HFFc6 (cell line): ENCODE results near the gene PCYT2. TPM values are rescaled to one million over a fixed set of nuclear protein-coding genes. Genes with fewer than 3 reads are reported as not detected.

Source experiments
- total RNA-seq, 6 experiments: library from RNA; stranded (reverse); fragmentation: NEBNext Ultra II Directional; extraction: Animal tissue kit (Norgen Biotek cat#: 25700); gene quantifications; 2 replicates in 1 of 6; 3 replicates in 5 of 6; pipeline ENCODE4 v1.2.3, GENCODE V29; 2021

The PCYT2 gene
- total RNA-seq, 6 experiments from 2014 or later, result 33.2 to 45.8 (median 35.8) TPM

Other genes with a start within 250 kb of the PCYT2 start
- 10 to 100 TPM; 20.9 to 33.4 (median 30.9) TPM for gene OXLD1, start 244.8 kb downstream of the PCYT2 start, total RNA-seq
- gene CCDC137, start 244.7 kb downstream of the PCYT2 start, total RNA-seq, result 10 to 100 TPM; 22.8 to 28.8 (median 25.2) TPM
- 10 to 100 TPM; 39.4 to 50.5 (median 46.7) TPM for gene ARL16, start 227.6 kb downstream of the PCYT2 start, total RNA-seq
- 100 to 1,000 TPM; 106 to 127 (median 116) TPM for gene HGS, start 227.4 kb downstream of the PCYT2 start, total RNA-seq
- 100 to 1,000 TPM; 105 to 124 (median 113) TPM for gene MRPL12, start 208.0 kb downstream of the PCYT2 start, total RNA-seq
- 10 to 100 TPM; 13.2 to 21.9 (median 17.1) TPM for gene SLC25A10, start 199.1 kb downstream of the PCYT2 start, total RNA-seq
- gene GCGR, start 107.2 kb downstream of the PCYT2 start, total RNA-seq, result not detected
- 100 to 1,000 TPM in 2 of 6 experiments, 10 to 100 TPM in 4; 88.0 to 103 (median 92.8) TPM for gene MCRIP1, start 78.1 kb downstream of the PCYT2 start, total RNA-seq
- gene PPP1R27, start 76.3 kb downstream of the PCYT2 start, total RNA-seq, result not detected
- 100 to 1,000 TPM; 790 to 981 (median 910) TPM for gene P4HB, start 50.9 kb downstream of the PCYT2 start, total RNA-seq
- gene ARHGDIA, start 40.1 kb downstream of the PCYT2 start, total RNA-seq, result 1,000 to 10,000 TPM in 1 of 6 experiments, 100 to 1,000 TPM in 5; 758 to 1,040 (median 908) TPM
- 100 to 1,000 TPM; 101 to 151 (median 135) TPM for gene ALYREF, start 19.8 kb downstream of the PCYT2 start, total RNA-seq
- gene ANAPC11, start 19.7 kb downstream of the PCYT2 start, total RNA-seq, result 100 to 1,000 TPM; 151 to 169 (median 156) TPM
- 1 to 10 TPM in 1 of 6 experiments, under 1 TPM in 5; 0.53 to 1.5 (median 0.71) TPM for gene NPB, start 9.2 kb downstream of the PCYT2 start, total RNA-seq
- gene SIRT7, start 6.8 kb upstream of the PCYT2 start, total RNA-seq, result 10 to 100 TPM; 16.2 to 20.7 (median 18.5) TPM
- gene MAFG, start 16.3 kb upstream of the PCYT2 start, total RNA-seq, result 10 to 100 TPM; 17.7 to 22.4 (median 18.2) TPM
- 100 to 1,000 TPM in 4 of 6 experiments, 10 to 100 TPM in 2; 97.9 to 147 (median 110) TPM for gene PYCR1, start 25.9 kb upstream of the PCYT2 start, total RNA-seq
- gene MYADML2, start 35.8 kb upstream of the PCYT2 start, total RNA-seq, result not detected
- under 1 TPM in 2 of 6 experiments, not detected in 4; 0.10 to 0.14 TPM for gene NOTUM, start 49.8 kb upstream of the PCYT2 start, total RNA-seq
- gene ASPSCR1, start 66.2 kb upstream of the PCYT2 start, total RNA-seq, result 10 to 100 TPM; 26.6 to 36.8 (median 34.7) TPM
- gene CENPX, start 111.5 kb upstream of the PCYT2 start, total RNA-seq, result 10 to 100 TPM; 60.6 to 83.9 (median 73.3) TPM
- 10 to 100 TPM in 3 of 6 experiments, 1 to 10 TPM in 3; 6.8 to 10.5 (median 10.0) TPM for gene LRRC45, start 111.9 kb upstream of the PCYT2 start, total RNA-seq
- gene RAC3, start 120.3 kb upstream of the PCYT2 start, total RNA-seq, result 1 to 10 TPM; 4.3 to 8.5 (median 5.6) TPM
- 100 to 1,000 TPM in 1 of 6 experiments, 10 to 100 TPM in 5; 73.4 to 100 (median 84.8) TPM for gene DCXR, start 126.3 kb upstream of the PCYT2 start, total RNA-seq
- gene RFNG, start 140.4 kb upstream of the PCYT2 start, total RNA-seq, result 10 to 100 TPM; 37.6 to 48.5 (median 40.1) TPM
- gene GPS1, start 140.5 kb upstream of the PCYT2 start, total RNA-seq, result 100 to 1,000 TPM; 127 to 144 (median 141) TPM
- gene DUS1L, start 154.4 kb upstream of the PCYT2 start, total RNA-seq, result 10 to 100 TPM; 65.8 to 86.8 (median 71.2) TPM
- gene FASN, start 186.8 kb upstream of the PCYT2 start, total RNA-seq, result 100 to 1,000 TPM; 108 to 138 (median 112) TPM